HG02973 (cell line): ENCODE measurements around the gene RAB21.
A peak's percentile ranks its signal among the peaks of the same experiment; 100 is the strongest.

Experiments used
- ATAC-seq: cut with Tn5 transposase; IDR thresholded peaks from one replicate; pipeline ENCODE4 v1.9.1; 2021; ENCODE audit warnings: moderate library complexity; ENCODE audit not compliant: unreplicated experiment

RAB21 gene, protein sequence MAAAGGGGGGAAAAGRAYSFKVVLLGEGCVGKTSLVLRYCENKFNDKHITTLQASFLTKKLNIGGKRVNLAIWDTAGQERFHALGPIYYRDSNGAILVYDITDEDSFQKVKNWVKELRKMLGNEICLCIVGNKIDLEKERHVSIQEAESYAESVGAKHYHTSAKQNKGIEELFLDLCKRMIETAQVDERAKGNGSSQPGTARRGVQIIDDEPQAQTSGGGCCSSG

DNA sequence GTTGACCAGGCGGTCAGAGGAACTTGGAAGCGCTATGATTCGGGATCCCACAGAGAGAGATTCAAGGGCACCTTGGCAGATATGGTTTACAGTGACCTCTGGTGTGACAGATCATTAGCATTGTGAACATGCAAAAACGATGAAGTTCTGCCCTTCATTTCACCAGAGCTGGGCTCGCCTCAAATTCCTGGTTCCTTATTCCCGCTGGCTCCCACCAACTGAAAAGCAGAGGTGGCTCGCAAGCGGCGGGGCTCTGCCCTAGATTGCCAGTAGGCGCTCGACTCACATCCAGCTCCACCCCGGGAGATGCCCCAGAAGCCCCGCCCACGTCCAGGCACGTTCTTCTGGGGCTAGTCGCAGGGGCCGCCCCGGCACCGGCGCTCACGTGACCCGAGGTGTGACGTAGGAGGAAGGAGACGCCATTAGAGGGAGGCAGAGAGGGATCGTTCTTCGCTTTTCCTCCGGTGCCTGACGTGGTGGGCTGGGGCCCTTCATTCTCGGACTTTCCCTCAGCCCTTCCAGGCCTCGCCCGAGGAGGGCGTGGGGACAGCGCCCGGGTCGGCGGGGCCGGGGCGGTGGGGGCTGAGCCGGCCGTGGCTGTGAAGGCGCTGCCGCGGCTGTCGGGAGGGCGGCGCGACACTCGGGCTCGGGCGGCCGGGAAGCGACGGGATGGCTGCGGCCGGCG, at the start of gene RAB21:
Gene RAB21, plus strand, starts transcription at position 403 of the 685 bp plus-strand sequence. Its CDS starts 267 bp downstream, at position 670.
- ATAC-seq, result peak; percentile 94

DNA sequence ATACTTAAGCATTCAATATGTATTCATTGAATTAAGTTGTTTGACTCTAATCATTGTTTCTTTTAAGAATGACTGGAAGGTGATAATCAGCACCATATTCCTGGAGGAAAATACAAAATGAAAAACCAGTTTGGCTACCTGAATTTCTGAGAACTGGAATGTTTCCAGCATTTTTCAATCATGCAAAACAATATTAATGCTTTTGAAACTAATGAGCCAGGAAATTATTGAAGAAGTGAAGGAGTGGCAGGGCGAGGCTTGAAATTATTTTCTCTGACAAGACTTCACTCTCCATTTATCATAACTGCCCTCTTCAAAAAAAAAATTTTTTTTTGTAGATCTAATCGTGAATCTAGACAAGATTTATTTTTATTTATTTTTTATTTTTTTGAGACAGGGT, 49.7 kb upstream of the RAB21 start:
- no peak for ATAC-seq

DNA sequence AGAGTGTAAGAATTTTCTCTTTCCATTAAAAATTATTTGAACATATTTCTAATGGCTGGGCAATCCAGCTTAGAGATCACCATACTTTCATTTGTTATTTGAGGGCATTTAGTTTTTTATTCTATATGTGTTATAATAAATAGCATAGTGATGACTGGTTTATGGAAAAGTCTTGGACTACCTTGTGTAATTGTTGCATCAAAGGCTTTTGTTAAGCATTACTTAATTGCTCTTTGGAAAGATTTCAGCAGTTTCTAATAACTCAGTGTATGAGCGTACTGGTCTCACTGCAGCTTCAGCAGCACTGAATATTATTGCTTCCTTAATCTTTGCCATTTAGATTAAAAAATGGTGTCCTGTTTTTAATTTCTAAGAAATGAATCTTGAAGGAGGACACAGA, 46.0 kb upstream of the RAB21 start:
- ATAC-seq, result no peak

DNA sequence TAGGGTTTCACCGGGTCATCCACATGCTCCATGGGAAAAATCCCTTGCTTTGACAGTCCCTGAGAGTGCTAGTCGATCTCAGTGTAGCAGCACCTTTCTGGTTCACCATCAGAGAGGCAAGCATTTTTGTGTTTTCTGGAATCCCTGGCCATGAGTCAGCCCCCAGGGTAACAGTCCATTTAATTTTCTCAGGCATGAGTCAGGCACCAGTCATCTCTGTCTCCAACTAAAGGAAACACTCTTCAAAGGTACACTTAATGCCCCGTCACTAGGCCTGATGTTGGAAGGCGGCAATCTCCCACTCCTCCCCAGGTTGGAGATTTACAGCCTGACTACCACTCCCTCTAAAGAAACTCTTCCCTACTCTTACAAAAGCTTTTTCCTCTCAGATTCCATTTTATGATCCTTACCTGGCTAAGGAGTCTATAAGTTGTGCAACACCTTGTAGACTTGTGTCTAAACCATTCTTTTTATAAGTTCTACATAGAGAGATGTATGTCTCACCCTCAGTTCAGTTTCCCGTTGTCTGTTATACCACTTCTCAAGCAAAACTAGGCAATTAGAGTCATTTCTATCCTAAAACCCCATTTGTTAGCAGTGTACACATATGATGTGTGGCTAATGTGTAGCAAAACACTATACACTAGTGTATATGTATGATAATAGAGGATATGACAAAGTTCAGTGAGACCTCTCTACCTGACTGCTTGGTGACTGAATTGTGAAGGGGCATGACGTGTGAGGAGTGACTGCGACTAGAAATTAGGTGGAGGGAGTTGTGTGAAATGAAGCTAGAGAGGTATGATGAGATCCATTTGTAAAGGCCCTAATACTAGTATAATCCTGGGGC, 44.2 kb upstream of the RAB21 start:
- no peak for ATAC-seq

DNA sequence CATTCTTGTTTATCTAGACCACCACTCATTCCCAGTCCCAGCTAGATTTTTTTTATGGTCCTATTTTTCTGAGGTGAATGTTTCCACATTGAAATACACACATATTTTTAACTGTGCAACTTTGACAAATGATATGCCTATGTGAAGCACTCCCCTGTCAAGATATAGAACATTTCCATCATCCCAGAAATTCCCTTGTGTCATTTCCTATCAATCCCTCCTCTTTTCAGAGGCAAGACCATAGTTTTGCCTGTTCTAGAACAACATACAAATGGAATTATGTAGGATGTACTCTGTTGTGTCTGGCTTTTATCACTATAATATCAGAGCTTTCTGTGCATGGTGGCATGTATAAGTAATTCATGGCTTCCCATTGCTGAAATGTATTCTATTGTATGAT, 36.1 kb upstream of the RAB21 start:
- ATAC-seq, result no peak

DNA sequence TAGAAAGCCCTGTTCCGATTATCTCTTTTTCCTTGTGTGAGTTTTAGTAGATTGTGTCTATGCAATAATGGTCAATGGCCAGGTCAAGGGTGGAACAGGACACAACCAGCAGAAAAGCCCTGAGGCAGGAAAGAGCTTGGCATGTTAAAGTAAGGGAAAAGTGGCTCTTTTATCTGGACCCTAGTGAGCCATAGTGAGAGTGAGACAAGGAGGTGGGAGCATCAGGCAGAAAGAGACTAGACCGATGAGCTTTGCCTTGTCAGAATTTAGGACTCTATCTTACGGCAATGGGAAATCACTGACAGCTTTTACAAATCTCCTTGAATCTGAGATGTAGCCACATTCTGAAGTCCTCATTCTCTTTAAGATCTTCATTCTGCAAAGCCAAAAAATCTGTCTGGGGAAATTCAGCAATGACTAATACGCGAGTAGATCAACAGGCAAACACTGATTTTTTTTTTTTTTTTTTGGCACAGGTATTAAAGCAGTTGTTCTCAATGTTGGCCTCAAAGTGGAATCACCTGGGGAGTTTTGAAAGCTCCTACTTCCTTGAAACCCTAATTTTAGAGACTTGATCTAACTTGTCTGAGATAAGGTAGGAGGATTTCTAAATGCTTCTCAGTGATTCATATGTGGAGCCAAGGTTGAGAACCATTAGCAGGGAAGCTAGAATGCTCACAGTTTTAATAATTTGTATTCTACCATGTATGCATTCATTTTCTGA, 34.9 kb upstream of the RAB21 start:
- ATAC-seq, result no peak

DNA sequence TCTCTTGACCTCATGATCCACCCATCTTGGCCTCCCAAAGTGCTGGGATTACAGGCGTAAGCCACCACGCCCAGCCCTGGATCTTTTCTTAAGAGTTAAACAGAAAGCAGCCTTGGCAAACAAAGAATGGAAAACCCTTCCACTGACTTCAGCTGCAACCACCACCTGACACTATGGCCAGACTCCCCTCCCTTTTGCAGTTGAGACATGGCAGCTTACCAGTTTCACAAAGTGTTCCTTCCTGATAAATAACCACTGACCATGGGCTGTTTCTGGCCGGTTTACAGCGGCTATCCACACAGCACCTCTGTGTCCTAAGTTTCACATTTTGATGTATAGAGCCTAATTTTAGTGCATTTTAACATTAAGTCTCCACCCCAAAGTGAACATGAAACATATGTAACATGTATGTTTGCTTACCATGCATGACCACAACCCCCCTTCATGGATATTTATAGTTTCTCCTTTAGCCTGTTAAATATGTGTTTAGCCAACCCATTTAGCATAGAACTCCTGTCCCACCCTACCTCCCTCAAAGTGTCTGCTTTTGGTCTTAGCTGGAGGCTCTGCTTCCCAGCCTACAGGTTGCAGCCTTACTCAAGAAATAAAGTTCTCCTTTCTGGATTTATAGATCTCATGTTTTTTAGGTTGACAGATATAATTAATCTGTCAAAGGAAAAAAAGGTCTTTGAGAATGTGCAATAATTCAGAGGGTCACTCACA, 32.7 kb upstream of the RAB21 start:
- no peak for ATAC-seq

DNA sequence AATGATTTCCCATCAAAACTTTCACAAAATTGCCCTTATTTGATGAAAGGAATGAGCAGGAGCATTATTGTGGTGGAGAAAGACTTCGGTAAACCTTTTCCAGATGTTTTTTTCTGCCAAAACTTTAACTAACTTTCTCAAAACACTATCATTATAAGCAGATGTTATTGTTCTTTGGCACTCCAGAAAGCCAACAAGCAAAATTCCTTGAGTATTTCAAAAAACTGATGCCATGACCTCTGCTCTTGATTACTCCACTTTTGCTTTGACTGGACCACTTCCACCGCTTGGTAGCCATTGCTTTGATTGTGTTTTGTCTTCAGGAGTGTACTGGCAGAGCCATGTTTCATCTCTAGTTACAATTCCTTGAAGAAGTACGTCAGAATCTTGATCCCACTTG, 29.7 kb upstream of the RAB21 start:
- ATAC-seq, result no peak

DNA sequence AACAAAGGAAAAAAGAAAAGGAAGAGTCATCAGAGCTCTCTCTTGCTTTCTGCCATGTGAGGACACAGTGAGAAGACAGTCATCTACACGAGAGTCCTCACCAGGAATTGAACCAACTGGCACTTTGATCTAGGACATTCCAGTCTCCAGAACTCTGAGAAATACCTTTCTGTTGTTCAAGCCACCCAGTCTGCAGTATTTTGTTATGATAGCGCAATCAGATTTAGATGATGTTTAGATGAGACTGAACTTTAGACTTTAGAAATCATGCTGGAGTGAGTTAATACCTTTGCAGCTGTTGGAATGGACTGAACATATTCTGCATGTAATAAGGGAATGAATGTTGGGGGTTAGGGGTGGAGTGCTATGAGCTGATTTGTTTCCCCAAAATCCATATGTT, 28.1 kb upstream of the RAB21 start:
- ATAC-seq, result no peak

DNA sequence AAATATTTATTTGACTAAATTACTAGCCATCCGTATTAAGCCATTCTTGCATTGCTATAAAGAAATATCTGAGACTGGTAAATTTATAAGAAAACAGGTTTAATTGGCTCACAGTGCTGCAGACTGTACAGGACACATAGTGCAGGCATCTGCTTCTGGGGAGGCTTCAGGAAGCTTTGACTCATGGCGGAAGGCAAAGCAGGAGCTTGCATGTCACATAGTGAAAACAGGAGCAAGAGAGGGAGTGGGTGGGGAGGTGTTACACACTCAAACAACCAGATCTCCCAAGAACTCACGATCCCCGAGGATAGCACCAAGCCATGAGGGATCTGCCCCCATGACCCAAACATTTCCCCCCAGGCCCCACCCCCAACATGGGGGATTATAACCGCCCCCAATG, 26.7 kb upstream of the RAB21 start:
- no peak for ATAC-seq

DNA sequence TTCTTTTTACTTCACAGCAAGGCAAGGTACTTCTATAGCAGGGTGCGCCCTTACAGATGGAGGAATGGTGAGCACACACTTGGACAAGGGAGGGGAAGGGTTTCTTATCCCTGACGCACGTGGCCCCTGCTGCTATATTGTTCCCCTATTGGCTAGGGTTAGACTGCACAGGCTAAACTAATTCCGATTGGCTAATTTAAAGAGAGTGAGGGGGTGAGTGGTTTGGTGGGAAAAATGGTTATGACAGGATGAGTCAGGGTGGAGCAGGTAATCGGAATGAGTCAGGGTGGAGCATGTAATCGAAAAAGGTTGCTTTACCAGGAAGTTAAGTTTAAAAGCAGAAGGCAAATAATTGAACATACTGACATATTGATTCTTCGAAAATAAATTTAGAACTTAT, 23.7 kb upstream of the RAB21 start:
- ATAC-seq, result no peak

DNA sequence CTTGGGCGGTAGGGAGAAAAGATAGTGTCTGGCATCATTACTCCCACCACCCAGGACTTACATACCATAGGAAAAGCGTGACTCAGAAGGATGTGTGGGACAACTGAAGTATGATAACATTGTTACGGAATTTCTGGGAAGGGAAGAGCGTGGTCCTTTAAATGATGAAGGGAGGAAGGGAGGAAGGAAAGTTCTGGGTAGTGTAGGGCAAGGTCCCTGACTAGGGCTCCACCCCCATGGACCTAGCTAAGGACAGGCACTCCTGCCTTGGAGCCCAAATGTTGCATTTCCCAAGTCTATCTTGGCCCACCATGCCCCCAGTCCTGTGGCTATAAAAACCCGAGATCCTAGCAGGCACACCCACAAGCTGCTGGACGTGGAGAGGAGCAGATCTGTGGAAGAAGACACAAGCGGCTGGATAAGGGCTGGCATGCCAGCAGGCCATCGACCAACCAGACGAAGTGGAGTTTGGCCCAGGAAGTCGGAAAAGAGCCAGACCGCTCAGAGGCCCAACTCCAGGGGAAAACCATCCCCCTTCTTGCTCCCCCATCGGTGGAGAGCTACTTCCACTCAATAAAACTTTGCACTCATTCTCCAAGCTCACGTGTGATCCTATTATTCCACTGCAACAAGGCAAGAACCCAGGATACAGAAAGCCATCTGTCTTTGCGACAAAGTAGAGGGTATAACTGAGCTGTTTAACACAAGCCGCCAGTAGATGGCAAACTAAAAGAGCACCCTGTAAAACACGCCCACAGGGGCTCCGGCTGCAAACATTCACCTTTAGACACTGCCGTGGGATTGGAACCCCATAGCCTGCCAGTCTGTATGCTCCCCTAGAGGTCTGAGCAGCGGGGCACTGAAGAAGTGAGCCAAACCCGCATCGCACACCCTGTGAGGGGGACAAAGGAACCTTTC, 23.0 kb upstream of the RAB21 start:
- ATAC-seq, result no peak

DNA sequence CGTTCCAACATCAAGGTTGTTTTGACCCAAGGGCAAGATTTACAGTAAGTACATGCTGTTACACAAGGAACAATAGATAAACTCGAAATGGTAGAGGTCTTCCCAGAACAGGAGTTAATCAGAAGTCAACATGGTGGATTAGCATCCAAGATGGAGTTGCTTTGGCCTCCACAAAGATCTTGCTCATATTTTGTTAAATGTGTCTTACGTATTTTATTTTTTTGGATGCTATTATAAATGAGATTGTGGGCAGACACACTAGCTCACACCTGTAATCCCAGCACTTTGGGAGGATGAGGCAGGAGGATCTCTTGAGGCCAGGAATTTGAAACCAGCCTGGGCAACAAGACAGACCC, 22.3 kb upstream of the RAB21 start:
- no peak for ATAC-seq

DNA sequence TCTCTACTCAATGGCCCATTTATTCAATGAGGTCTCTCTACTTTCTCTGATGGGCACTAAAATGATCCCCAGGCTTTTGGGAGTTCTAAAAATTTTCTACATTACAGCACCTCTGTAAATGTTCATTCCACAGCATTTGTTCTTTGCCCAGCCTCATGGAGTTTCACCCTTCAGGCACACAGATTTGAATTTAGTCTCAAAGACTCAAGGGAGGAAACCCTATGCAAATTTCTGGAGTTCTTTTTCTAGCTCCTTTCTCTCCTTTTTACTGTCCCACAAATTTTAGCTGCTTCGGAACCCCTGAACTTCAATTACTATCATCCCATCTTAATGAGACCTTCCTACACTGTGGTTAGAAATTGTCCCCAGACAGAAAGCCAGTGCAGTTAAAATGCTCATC, 17.5 kb upstream of the RAB21 start:
- ATAC-seq, result no peak

DNA sequence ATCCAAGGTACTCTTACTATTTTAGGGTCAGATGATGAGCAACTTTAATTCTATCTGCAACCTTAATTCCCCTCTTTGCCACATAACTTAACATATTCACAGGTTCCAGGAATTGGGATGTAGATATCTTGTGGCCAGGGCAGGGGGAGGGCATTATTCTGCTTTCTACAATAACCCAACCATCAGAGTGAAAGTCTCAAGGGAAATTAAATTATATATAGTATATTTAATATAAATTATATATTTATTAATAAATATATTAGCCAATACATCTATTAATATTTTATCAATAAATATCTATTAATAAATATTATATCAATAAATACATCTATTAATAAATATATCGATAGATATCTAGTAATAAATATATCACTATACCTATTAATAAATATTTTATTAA, 11.7 kb upstream of the RAB21 start:
- ATAC-seq, result no peak

DNA sequence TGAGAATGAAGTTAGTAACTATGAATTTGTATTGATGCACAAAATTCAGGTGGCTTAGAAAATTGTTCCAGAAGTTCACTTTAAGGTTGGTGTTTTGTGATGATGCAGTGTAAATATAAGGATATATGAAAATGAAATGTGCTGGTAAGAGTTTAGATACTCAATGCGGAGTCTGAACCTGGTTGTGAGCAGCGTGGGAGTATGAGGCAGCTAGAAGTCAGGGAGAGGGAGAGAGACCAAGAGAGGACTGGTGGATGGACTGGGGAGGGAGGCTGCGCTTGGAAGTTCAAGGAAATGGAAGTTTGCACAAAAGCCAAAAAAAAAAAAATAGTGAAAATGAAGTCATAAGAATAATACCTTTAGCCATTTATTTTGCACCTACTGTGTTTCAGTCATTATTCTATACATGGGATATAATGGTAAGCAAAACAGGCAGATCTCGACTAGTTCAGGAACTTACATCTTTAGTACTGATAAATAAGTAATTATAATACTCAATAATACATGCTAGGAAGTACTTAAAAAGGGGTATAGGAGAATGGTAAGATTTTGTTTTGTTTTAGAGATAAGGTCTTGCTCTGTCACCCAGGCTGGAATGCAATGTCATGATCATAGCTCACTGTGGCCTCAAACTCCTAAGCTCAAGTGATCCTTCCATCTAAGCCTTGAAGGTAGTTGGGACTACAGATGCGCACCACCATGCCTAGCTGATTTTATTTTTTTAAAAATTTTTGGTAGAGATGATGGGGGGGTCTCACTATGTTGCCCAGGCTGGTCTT, 10.0 kb upstream of the RAB21 start:
- no peak for ATAC-seq

DNA sequence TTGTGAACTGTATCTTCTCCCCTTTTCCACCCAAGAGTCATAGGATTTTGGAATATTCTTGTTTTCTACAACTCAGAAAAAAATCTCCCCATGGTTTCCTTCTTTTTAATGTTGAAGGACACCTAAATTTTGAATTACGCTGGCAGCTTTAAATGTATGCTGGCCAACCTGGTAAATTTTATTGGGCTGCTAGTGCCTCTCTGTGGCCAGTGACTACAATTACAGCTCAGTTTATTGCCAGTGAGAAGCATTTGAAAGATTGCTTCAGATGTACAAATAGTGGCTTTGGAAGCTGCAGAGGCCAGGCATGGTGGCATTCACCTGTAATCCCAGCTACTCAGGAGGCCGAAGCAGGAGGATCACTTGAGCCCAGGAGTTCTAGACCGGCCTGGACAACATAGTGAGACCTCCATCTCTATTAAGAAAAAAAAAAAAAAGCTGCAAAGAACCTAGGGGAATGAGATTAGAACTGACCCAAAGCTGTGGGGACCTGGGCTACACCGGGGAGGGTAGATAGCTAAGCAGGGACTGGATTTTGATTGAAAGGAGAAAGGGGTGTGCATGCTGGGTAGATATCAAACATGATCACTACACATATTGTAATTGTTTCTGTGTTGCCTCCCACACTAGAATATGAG, 7.6 kb upstream of the RAB21 start:
- peak; percentile 87 for ATAC-seq

DNA sequence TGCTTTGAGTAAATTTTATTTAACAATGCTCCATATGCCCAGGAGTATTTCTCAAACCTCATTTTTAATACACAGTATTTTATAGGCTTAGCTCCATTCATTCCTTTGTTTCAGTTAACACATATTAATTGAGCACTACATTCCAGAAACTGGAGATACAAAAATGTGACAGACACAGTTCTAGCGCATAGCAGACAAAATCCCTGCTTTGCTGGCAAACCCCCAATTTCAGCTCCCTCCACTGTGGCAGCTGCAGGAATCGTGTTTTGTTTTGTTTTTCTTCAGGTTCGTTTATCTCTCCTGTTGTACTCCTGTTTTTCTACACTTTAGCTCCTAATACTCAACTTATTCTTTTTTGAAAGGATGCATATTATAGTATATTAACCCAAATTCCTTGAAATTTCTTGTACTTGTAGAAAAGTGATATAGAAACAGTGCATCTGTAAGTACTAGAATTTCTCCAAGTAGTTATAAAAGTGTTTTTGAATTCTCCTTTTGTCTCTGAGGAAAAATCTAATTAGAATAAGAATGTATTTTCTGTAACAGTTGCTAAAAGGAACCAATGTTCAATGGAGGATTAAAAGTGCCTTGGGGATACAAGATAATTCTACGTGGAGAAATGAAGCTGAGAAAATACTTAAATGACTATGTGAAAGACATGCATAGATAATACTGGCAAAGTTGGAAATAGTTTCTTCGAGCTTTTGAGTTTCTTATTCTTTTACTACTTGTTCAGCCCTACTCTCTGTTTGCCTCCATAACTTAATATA, 6.4 kb upstream of the RAB21 start:
- ATAC-seq, result no peak
